Fibroblast of villous mesenchyme (primary cell): ENCODE measurements around the gene PTPRM. TPM values are rescaled to one million over a fixed set of nuclear protein-coding genes. Genes with fewer than 3 reads are reported as not detected.
"Not testable (repeated sequence)": the region's sequence is repeated elsewhere in the genome, so short reads cannot be mapped to it uniquely, and the experiment has no call there.

ENCODE experiments used
- DNase-seq: peaks from one replicate; pipeline ENCODE4 v3.0.0-alpha.2; 2010; ENCODE audit warnings: low read depth
- H3K4me3 ChIP-seq: 2 replicates; pipeline ENCODE4 v1.5.1; 2011; ENCODE audit warnings: low read depth, mild to moderate bottlenecking, low read length
- CTCF ChIP-seq: IDR thresholded peaks from 2 replicates; pipeline ENCODE4 v1.5.1; 2012; ENCODE audit warnings: low read depth, mild to moderate bottlenecking, low read length; ENCODE audit not compliant: insufficient read depth
- total RNA-seq: library from RNA; depleted of rRNA; stranded (reverse); fragments of >200 nt; gene quantifications from 2 replicates; pipeline ENCODE4 v1.2.3, GENCODE V29; 2012

PTPRM gene
- total RNA-seq, 1 donor, result 56.1 TPM

DNA sequence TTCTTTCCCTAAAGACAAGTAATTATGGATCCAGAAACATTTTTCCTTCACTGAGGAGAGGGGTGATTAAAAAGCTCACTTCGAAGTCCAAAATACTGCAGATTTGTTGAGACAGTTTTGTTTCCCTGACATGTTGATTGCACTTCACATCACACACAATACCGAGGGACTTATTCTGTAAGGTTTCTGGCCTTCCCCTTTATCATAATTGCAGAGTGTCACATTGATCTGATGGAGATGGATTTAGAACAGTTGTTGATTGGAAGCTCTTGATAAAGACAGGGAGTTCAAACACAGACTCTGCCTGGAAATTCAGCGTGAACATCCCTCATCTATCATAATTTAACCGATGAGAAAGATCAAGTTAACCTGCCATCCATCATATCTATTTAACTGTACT lies 163.6 kb downstream of the PTPRM start:
- no peak for DNase-seq
- H3K4me3 ChIP-seq, result no peak overlapping the region
- no peak for TF ChIP-seq CTCF

- no peak for DNase-seq
- TF ChIP-seq CTCF, result no peak
- H3K4me3 ChIP-seq, result no peak overlapping the region
These were observed 166.5 kb downstream of the PTPRM start for GRCh38 chr18:7733642-7734041.

- H3K4me3 ChIP-seq, result no peak overlapping the region
- no peak for DNase-seq
- peak; percentile 40 for TF ChIP-seq CTCF
These were observed 168.1 kb downstream of the PTPRM start for GRCh38 chr18:7735196-7735595.

DNA sequence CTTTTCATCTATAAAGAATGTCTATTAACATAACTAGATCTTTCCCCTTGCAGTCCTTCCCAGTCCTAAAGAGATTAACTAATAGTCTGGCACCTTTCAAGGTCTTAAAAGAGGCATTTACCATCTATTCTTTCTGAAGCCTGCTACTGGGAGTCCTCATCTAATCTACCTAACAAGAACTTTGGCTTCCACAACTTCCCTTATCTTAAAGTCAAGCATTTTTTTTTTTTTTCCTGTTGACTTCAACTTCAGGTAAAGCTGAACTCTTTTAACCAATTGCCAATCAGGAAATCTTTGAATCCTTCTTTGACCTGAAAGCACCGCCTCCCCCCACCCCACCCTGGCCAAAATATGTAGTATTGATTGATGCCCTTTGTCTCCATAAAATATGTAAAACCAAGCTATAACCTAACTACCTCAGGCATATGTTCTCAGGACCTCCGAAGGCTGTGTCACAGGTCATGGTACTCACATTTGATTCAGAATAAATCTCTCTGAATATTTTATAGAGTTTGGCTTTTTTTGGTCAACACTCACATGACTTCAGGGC lies 168.6 kb downstream of the PTPRM start:
- TF ChIP-seq CTCF, result no peak
- no peak for DNase-seq

GRCh38 chr18:7736526-7736925 lies 169.4 kb downstream of the PTPRM start:
- DNase-seq, H3K4me3 ChIP-seq: not testable (repeated sequence)

More for the DNA sequence above, 168.6 kb downstream of the PTPRM start:
- H3K4me3 ChIP-seq, result no peak overlapping the region

GRCh38 chr18:7737550-7737949 lies 170.4 kb downstream of the PTPRM start:
- no peak for DNase-seq
- no peak for TF ChIP-seq CTCF
- no peak overlapping the region for H3K4me3 ChIP-seq

DNA sequence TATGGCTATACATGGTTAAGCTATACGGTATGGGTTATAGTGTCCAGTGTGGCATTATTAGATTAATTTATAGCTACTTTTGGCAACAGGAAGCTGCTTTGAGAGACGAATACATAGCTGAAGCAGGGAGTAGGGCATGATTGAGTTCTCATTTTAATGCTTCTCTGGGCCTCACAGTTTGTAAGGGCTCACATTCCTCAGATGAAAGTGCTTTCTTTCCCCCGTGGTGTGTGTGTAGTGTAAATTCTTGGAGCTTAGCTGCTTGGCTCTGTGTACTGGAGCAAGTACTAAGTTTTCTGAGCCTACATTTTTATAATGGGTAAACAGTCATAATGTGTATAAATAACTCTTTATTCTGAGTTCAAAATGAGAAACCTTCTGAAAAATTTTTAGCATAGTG lies 173.7 kb downstream of the PTPRM start:
- no peak for DNase-seq
- no peak for TF ChIP-seq CTCF
- no peak overlapping the region for H3K4me3 ChIP-seq
